HG02852 (cell line): Measurements from ENCODE around the gene ADAM23.
"Not testable (repeated sequence)": the region's sequence is repeated elsewhere in the genome, so short reads cannot be mapped to it uniquely, and the experiment has no call there.

Source experiments
- ATAC-seq: cut with Tn5 transposase; IDR thresholded peaks from one replicate; pipeline ENCODE4 v1.9.1; 2021; ENCODE audit warnings: mild to moderate bottlenecking, moderate library complexity; ENCODE audit not compliant: unreplicated experiment

ADAM23 gene

GRCh38 chr2:206442833-206443734, at the start of gene ADAM23:
TSS of gene ADAM23 (plus strand) at chr2:206443532. CDS start at chr2:206443867, 335 bp downstream.
- ATAC-seq, result peak; percentile 54

DNA sequence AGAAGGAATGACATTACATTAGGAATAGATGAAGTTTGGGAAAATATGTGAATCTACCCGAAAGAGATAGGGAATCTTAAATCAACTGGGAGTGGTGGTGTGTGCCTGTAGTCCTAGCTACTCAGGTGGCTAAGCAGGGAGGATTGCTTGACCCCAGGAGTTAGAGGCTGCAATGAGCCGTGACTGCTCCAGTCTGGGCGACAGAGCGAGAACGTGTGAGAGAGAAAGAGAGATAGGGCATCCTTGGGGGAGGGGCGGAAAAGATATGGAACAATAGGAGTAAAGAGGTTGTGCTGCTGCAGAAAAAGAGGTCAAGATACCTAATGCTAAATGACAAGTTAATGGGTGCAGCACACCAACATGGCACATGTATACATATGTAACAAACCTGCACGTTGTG, 47.1 kb upstream of the ADAM23 start:
- no peak for ATAC-seq

DNA sequence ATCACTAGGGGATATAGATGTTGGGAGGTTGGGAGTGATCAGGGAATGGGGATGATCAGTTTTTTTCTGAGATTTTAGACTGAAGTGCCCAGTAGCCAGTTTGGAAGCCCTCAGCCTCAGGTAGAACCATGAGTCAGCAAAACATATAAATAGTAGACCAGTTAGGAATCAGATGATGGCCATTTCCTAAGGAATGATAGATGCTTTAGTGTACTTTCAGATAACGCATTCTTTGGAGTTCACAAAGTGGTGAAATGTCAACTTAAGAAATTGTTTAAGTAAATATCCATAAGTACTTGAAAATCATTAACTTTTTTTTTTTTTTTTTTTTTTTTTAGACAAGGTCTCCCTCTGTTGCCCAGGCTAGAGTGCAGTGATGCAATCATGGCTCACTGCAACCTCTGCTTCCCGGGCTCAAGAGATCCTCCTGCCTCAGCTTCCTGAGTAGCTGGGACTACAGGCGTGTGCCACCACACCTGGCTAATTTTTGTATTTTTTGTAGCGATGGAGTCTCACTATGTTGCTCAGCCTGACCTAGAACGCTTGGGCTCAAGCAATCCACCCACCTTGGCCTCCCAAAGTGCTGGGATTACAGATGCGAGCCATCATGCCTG, 40.3 kb upstream of the ADAM23 start:
- ATAC-seq, result not testable (repeated sequence)

DNA sequence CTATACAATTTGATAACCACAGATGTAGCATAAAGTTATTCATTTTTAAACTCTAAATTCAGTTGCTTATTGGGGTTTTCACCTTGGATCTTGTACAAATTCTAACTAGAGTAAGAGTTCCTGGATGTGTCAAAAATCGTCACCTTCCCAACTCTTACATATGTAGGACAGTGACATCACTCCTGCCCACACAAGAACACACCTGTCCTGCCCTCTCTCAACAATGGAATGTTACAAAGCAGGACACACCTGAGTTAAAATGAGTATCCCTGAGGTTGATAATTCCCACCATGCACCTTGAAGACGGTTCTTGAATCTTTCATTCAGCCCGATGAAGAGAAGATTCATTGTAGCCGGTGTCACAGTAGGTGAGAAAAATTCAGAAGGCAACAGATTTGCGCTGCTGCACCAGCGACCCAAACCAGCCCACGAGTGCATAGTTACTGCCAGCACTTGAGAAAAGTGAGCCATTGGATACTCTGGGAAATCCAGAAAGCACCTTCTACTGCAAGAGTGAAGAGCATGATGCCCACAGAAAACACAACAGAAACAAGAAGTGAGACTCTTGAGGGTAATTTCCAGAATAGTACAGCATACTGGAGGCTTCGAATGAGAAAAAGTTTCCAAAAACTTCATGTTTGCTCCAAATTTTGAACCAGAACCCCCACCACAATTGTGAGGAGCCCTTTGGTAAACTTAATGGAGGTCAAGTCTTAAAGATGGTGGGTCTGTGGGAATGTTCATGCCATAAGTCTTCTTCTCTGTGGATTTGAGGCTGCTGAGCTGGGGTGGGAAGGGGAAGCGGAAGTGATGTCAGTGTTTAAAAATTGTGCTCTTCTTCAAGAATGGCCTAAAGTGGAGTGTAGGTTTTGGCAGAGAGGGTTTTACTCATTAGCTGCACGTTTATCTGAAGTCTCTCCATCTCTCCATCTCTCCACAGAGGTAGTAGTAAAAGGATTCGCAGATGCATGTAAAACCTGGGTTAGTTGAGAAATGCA, 34.7 kb upstream of the ADAM23 start:
- peak; percentile 78 for ATAC-seq

DNA sequence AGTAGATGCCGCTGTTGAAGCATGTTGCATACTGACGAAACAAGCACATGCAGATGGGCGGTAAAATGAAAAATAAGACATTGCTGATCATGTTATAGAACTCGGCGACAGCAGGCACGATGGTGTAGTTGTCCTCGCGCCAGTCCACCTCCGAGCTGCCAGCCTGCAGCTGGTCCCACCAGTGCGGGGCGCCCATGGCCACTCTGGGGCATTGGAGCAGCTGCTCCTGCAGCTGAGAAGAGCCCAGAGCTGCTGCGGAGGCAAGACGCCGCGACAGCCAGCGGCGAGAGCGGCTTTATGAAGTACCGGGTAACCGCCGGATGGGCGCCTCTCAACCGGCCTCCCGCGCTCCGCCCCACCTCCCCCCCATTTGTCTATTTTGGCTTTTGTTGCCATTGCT, 32.6 kb upstream of the ADAM23 start:
- ATAC-seq, result no peak

GRCh38 chr2:206415618-206416243, 27.6 kb upstream of the ADAM23 start:
- ATAC-seq, result no peak

DNA sequence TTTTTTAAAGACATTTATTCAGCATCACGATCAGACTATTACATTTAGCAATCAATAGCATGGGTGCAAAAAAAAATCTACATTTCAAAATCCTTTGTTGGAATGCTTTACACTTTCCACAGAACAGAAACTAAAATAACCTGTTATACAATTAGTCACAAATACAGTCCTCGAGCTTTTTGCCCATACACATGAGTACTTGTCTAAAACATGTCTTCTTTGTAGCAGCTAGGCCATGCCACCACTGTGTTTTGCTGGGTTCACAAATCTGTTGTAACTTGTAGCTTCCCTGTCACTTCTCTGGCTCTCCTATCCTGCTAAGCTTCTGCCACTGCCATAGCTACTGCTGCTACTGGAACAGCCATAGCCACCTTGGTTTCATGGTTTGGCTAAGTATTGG, 24.4 kb upstream of the ADAM23 start:
- no peak for ATAC-seq

GRCh38 chr2:206420721-206421120, 22.6 kb upstream of the ADAM23 start:
- ATAC-seq, result no peak

GRCh38 chr2:206422493-206422892, 20.8 kb upstream of the ADAM23 start:
- ATAC-seq, result no peak

GRCh38 chr2:206423147-206423546, 20.2 kb upstream of the ADAM23 start:
- ATAC-seq, result no peak

DNA sequence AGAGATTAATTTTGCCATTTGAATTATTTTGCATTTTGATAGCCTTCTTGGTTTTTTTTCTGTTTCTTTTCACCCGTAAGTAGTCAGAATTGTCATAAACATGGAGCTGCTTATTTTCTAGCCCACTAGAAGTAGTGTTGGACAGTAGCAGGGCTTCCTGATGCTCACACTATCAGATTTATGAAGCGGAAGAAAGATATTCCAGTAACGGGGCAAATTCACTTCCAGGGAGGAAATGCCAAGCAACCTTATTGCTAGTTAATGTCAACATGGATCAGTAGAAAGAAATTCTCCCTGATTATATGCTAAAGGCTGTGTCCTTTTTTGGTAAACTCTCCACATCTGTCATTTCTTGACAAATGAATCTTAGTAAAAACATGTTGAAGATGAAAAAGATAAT, 19.2 kb upstream of the ADAM23 start:
- ATAC-seq, result no peak

- ATAC-seq, result no peak
These were observed 14.5 kb upstream of the ADAM23 start for GRCh38 chr2:206428783-206429182.

GRCh38 chr2:206430452-206430851, 12.9 kb upstream of the ADAM23 start:
- ATAC-seq, result no peak

GRCh38 chr2:206431439-206431838, 11.9 kb upstream of the ADAM23 start:
- ATAC-seq, result no peak

- no peak for ATAC-seq
These were observed 10.9 kb upstream of the ADAM23 start for GRCh38 chr2:206432193-206433082.

DNA sequence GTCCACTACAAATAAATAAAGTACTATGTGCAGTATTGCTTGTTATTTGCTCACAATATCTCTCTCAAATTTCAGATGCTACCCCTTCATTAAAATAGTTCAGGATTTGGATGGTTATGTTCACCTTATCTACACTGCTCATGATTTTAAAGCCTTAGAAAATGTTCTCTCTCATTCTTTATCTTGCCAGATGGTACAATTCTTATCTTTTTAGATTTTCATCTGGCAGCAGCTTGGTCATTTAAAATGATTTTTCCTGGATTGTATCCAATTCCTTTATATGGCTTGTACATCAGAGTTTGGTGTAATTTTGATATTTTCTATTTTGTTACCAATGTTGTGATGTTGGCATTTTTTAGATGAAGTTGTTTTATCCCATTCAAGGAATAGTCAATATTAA, 10.1 kb upstream of the ADAM23 start:
- ATAC-seq, result no peak

DNA sequence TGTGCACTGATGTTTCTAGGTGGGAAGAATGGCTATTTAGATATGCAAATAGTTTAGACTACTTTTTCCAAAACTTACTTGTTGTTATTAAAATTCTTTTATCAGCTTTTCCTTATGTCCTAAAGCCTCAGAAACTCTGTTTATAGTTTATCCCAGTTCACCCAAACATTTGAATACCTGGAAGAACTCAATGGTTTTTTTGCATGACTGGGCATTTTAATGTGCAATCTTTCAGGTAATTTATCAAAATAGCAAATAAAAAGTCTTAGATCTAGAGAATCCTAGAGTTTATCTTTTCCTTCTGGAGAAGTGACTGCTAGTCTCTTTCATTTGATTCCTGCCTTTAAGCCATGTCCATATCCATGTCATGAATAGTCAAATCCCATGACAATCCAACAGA, 9.6 kb upstream of the ADAM23 start:
- no peak for ATAC-seq

DNA sequence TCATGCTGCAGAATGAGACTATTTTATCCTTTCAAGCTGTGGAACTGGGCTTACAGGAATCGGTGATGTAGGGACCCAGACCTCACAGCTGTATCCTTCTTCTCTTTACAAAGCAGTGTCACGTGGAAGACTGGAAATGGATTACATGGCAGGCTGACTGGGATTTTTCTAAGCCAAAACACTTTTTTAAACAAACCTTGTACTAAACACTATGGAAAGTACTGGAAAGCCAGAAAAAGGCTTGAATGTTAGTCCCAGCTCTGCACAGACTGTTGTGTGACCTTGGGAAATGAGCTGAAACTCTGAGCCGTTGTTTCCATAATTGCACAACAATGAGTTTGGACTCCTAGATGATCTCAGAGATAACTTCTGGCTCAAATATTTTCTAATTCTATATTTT, 7.6 kb upstream of the ADAM23 start:
- ATAC-seq, result no peak

DNA sequence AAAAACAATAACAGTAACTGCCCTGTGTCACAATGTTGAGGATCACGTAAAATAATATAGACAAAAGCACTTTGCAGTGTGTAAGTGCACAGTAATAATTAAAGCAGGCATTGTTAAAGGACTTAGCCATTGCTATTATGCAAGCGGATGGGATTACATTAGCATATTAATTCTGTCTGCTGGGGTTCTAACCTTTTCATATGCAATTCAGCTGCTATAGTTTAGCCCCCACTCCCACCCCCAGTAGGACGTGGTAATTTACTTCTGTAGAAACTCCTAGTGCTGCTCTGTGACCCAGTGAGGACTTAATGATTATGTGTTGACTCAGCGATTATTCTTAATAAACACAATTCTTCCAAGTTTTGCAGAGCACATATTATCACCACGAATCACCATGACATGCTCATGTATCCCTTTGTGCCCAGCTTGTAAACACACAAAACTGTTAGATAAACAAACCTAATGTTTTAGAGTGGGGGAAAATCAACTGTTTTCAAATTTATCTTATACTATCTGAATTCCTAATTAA, 5.1 kb upstream of the ADAM23 start:
- no peak for ATAC-seq

GRCh38 chr2:206442474-206442832, 879 bp upstream of the ADAM23 start:
- ATAC-seq, result no peak
